Stomach (tissue), 9 donors: ENCODE data around the gene POR. TPM values are rescaled to one million over a fixed set of nuclear protein-coding genes. Genes with fewer than 3 reads are reported as not detected.

ENCODE experiments used
- DNase-seq, 2 donors: peaks; one replicate each; pipeline versions ENCODE4 v3.0.0 to v3.0.0-alpha.2; 2013 to 2019
- H3K27ac ChIP-seq, 5 donors: fragments of 200-600 bp in 4 of 5; sonication (generic) in 4 of 5; one replicate each; pipeline ENCODE4 v1.5.1; 2013 to 2019; ENCODE audit warnings: mild to moderate bottlenecking in 1 of 5, moderate library complexity in 1 of 5
- H3K27me3 ChIP-seq, 3 donors: fragments of 200-600 bp; sonication (generic); one replicate each; pipeline ENCODE4 v1.5.1; 2017 to 2019; ENCODE audit warnings: mixed run types in 1 of 3
- H3K36me3 ChIP-seq, 4 donors: fragments of 200-600 bp; sonication (generic); 1 replicate in 3 of 4; 2 replicates in 1 of 4; pipeline ENCODE4 v1.5.1; 2016 to 2019
- H3K4me1 ChIP-seq, 4 donors: fragments of 200-600 bp; sonication (generic); one replicate each; pipeline ENCODE4 v1.5.1; 2016 to 2019
- H3K4me3 ChIP-seq, 4 donors: fragments of 200-600 bp; sonication (generic) in 3 of 4; one replicate each; pipeline ENCODE4 v1.5.1; 2016 to 2019; ENCODE audit warnings: mild to moderate bottlenecking in 1 of 4
- H3K9me3 ChIP-seq, 4 donors: fragments of 200-600 bp; sonication (generic); one replicate each; pipeline ENCODE4 v1.5.1; 2016 to 2019
- CTCF ChIP-seq, 7 experiments: fragments of 450-650 bp in 4 of 7; fragments of 200-600 bp in 3 of 7; sonication (generic) in 3 of 7; IDR thresholded peaks; one replicate each; pipeline ENCODE4 v1.5.1; 2016 to 2019; ENCODE audit warnings: antibody characterized with exemption in 7 of 7, control low read depth in 2 of 7, mild to moderate bottlenecking in 1 of 7
- EP300 ChIP-seq: sonication (generic); formaldehyde crosslinking; IDR thresholded peaks from one replicate; pipeline ENCODE4 v1.6.1; 2017; ENCODE audit warnings: antibody characterized with exemption
- POLR2A ChIP-seq, 4 donors: fragments of 450-650 bp; IDR thresholded peaks; one replicate each; pipeline ENCODE4 v1.6.1; 2016; ENCODE audit warnings: antibody characterized with exemption in 4 of 4, control low read depth in 2 of 4, mild to moderate bottlenecking in 1 of 4, moderate library complexity in 1 of 4
- POLR2AphosphoS5 ChIP-seq, 3 donors: sonication (generic); formaldehyde crosslinking; IDR thresholded peaks; one replicate each; pipeline ENCODE4 v1.6.1; 2016; ENCODE audit warnings: antibody characterized with exemption in 3 of 3
- WGBS, 5 donors: extraction: QIAGEN DNeasy Blood & Tissue Kit in 3 of 5; methylation state at CpG; one replicate each; pipeline versions ENCODE4 v1.1.5 to v1.1.7; 2013 to 2018; 5-methylcytosine and 5-hydroxymethylcytosine counted together
- intact Hi-C: fragments of 100-400 bp; cut with DNase I; formaldehyde crosslinking; loops from one replicate; pipeline ENCODE4 v1.15.1; 2023; ENCODE audit warnings: low total_unique reads
- polyA plus RNA-seq, 3 donors: library from polyadenylated mRNA; stranded (reverse); fragments of 200-250 nt; gene quantifications; one replicate each; pipeline ENCODE4 v1.2.3, GENCODE V29; 2013
- total RNA-seq, 5 donors: library from RNA; depleted of rRNA; stranded (reverse); fragments of >200 nt; gene quantifications; one replicate each; pipeline versions ENCODE4 v1.1.0 to v1.2.3, GENCODE V29; 2014 to 2016
- donor health status: healthy with polysubstance abuse.
- donor health status: Bipolar disorder and iron deficiency.
- donor health status: healthy.

The POR gene
- total and polyA plus RNA-seq, 8 donors, result 30.4 to 304 (median 67.3) TPM

- 63 to 79% (median 73%) methylated on average over 5 of the region's 5 CpGs for WGBS, 5 donors
- Histone ChIP-seq H3K4me1 (peaks cover 27 to 61% (median 40%) of the 10 kb centered on the region in 4 donors), H3K27ac (peak overlapping the region in 3 of 5 donors; percentile 44 to 72 (median 58)), H3K27me3 (no peaks in the 10 kb centered on the region), H3K4me3 (no peak overlapping the region), H3K9me3 (no peaks in the 10 kb centered on the region), H3K36me3 (peaks cover 10 to 38% (median 33%) of the 10 kb centered on the region in 4 donors)
- intact Hi-C loops, result no loop called here
- DNase-seq, result no peak
- peak in 2 of 3 donors; percentile 29 to 60 for TF ChIP-seq POLR2AphosphoS5 (IDR thresholded peaks at IDR 0.05)
- TF ChIP-seq CTCF (IDR thresholded peaks at IDR 0.05), result no peak
- no peak for TF ChIP-seq POLR2A (IDR thresholded peaks at IDR 0.05)
Measured at GRCh38 chr7:75951506-75951905, 36.6 kb downstream of the POR start.

GRCh38 chr7:75953431-75953830 is 38.5 kb downstream of the POR start:
- WGBS, 5 donors, result 90 to 97% (median 94%) methylated on average over 7 of the region's 7 CpGs
- H3K27ac ChIP-seq, result peak overlapping the region in 2 of 5 donors; percentile 6 to 72

GRCh38 chr7:75953931-75954330 is 39.0 kb downstream of the POR start:
- no peak overlapping the region for H3K4me3 ChIP-seq
- 86 to 92% (median 91%) methylated on average over 11 of the region's 11 CpGs for WGBS, 5 donors
- TF ChIP-seq POLR2AphosphoS5 (IDR thresholded peaks at IDR 0.05) (no peak), POLR2A (IDR thresholded peaks at IDR 0.05) (no peak), CTCF (IDR thresholded peaks at IDR 0.05) (no peak), EP300 (no peak)
- peaks cover 23 to 59% (median 34%) of the 10 kb centered on the region in 4 donors for H3K4me1 ChIP-seq
- H3K9me3 ChIP-seq, result no peaks in the 10 kb centered on the region
- H3K27me3 ChIP-seq, result no peaks in the 10 kb centered on the region
- intact Hi-C loops, result no loop called here
- H3K36me3 ChIP-seq, result peaks cover 17 to 55% (median 52%) of the 10 kb centered on the region in 4 donors
- no peak for DNase-seq
- H3K27ac ChIP-seq, result peak overlapping the region in 2 of 5 donors; percentile 6 to 72

More at GRCh38 chr7:75953431-75953830, 38.5 kb downstream of the POR start:
- TF ChIP-seq EP300, result no peak
- TF ChIP-seq CTCF (IDR thresholded peaks at IDR 0.05), result no peak
- TF ChIP-seq POLR2A (IDR thresholded peaks at IDR 0.05), result no peak
- TF ChIP-seq POLR2AphosphoS5 (IDR thresholded peaks at IDR 0.05), result no peak
- H3K4me1 ChIP-seq, result peaks cover 24 to 59% (median 38%) of the 10 kb centered on the region in 4 donors
- DNase-seq, result no peak
- H3K4me3 ChIP-seq, result no peak overlapping the region
- H3K9me3 ChIP-seq, result no peaks in the 10 kb centered on the region
- peaks cover 17 to 52% (median 50%) of the 10 kb centered on the region in 4 donors for H3K36me3 ChIP-seq
- intact Hi-C loops, result no loop called here
- H3K27me3 ChIP-seq, result no peaks in the 10 kb centered on the region

- no peak overlapping the region for H3K4me3 ChIP-seq
- peaks cover 23 to 66% (median 65%) of the 10 kb centered on the region in 4 donors for H3K36me3 ChIP-seq
- no peak for DNase-seq
- TF ChIP-seq POLR2AphosphoS5 (IDR thresholded peaks at IDR 0.05) (no peak), EP300 (no peak), CTCF (IDR thresholded peaks at IDR 0.05) (no peak), POLR2A (IDR thresholded peaks at IDR 0.05) (no peak)
- H3K27me3 ChIP-seq, result no peaks in the 10 kb centered on the region
- 95 to 96% (median 96%) methylated on average over 10 to 12 of the region's 12 CpGs for WGBS, 5 donors
- H3K27ac ChIP-seq, result no peak overlapping the region
- intact Hi-C loops, result no loop called here
- peaks cover 22 to 45% (median 27%) of the 10 kb centered on the region in 4 donors for H3K4me1 ChIP-seq
- H3K9me3 ChIP-seq, result no peaks in the 10 kb centered on the region
Measured at GRCh38 chr7:75955331-75955955, 40.5 kb downstream of the POR start.
